Measurements from ENCODE around the gene IGSF21.

The IGSF21 gene

GRCh38 chr1:18107369-18108298 is at the start of gene IGSF21:
IGSF21 (plus strand) TSS chr1:18107798; CDS start chr1:18108129, 331 bp downstream.
- DNase-seq, result no peak

- DNase-seq, result no peak
Observed at GRCh38 chr1:18058206-18058921, 49.2 kb upstream of the IGSF21 start.

GRCh38 chr1:18058981-18059605 is 48.5 kb upstream of the IGSF21 start:
- no peak for DNase-seq

GRCh38 chr1:18060366-18060765 is 47.2 kb upstream of the IGSF21 start:
- DNase-seq, result no peak

- DNase-seq, result no peak
Observed at GRCh38 chr1:18062185-18062584, 45.4 kb upstream of the IGSF21 start.

- no peak for DNase-seq
Observed at GRCh38 chr1:18064534-18064933, 43.1 kb upstream of the IGSF21 start.

- no peak for DNase-seq
Observed at GRCh38 chr1:18066576-18066975, 41.0 kb upstream of the IGSF21 start.

- no peak for DNase-seq
Observed at GRCh38 chr1:18069903-18070302, 37.7 kb upstream of the IGSF21 start.

- no peak for DNase-seq
Observed at GRCh38 chr1:18072066-18072465, 35.5 kb upstream of the IGSF21 start.

GRCh38 chr1:18073066-18073642 is 34.4 kb upstream of the IGSF21 start:
- DNase-seq, result no peak

- DNase-seq, result no peak
Observed at GRCh38 chr1:18077657-18078215, 29.9 kb upstream of the IGSF21 start.

- no peak for DNase-seq
Observed at GRCh38 chr1:18079941-18080735, 27.5 kb upstream of the IGSF21 start.

GRCh38 chr1:18085387-18086074 is 22.1 kb upstream of the IGSF21 start:
- no peak for DNase-seq

- DNase-seq, result no peak
Observed at GRCh38 chr1:18088077-18088594, 19.5 kb upstream of the IGSF21 start.

GRCh38 chr1:18089488-18089887 is 18.1 kb upstream of the IGSF21 start:
- no peak for DNase-seq

GRCh38 chr1:18090636-18091035 is 17.0 kb upstream of the IGSF21 start:
- DNase-seq, result no peak

GRCh38 chr1:18091660-18092446 is 15.7 kb upstream of the IGSF21 start:
- DNase-seq, result no peak

GRCh38 chr1:18093193-18093592 is 14.4 kb upstream of the IGSF21 start:
- DNase-seq, result no peak

GRCh38 chr1:18093646-18094045 is 14.0 kb upstream of the IGSF21 start:
- no peak for DNase-seq

- no peak for DNase-seq
Observed at GRCh38 chr1:18094096-18094495, 13.5 kb upstream of the IGSF21 start.

All from OCI-M1 (cell line).